Adrenal gland (tissue), 5 donors: ENCODE data around the gene CCNB2.

Source experiments
- CTCF ChIP-seq, 6 experiments: fragments of 450-650 bp in 4 of 6; fragments of 200-600 bp in 2 of 6; sonication (generic) in 1 of 6; IDR thresholded peaks; 1 replicate in 5 of 6; 2 replicates in 1 of 6; pipeline versions ENCODE4 v1.5.1 to v1.8.0; 2016 to 2021; ENCODE audit warnings: antibody characterized with exemption in 6 of 6, mild to moderate bottlenecking in 2 of 6, moderate library complexity in 1 of 6
- POLR2A ChIP-seq, 2 donors: fragments of 450-650 bp; IDR thresholded peaks; one replicate each; pipeline ENCODE4 v1.6.1; 2017; ENCODE audit warnings: antibody characterized with exemption in 2 of 2, mild to moderate bottlenecking in 2 of 2, moderate library complexity in 1 of 2
- donor health status: DM: no; HTN: no; CAD: no.

- no peak for TF ChIP-seq CTCF (IDR thresholded peaks at IDR 0.05)
- no peak for TF ChIP-seq POLR2A (IDR thresholded peaks at IDR 0.05)
These were observed 66.1 kb downstream of the CCNB2 start for GRCh38 chr15:59171067-59171397.
